Measurements from ENCODE around the gene IRF9.

- TF ChIP-seq CTCF (IDR thresholded peaks at IDR 0.05) (no peak), POLR2A (IDR thresholded peaks at IDR 0.05) (no peak), POLR2AphosphoS5 (IDR thresholded peaks at IDR 0.05) (no peak)
Observed at GRCh38 chr14:24172261-24172860, 11.3 kb downstream of the IRF9 start.

Measured in breast epithelium (tissue), 3 donors.